KOPT-K1 (cell line): ENCODE measurements around the gene MANBA.
"Not testable (repeated sequence)": the region's sequence is repeated elsewhere in the genome, so short reads cannot be mapped to it uniquely, and the experiment has no call there.

Experiments used
- H3K27ac ChIP-seq: fragments of 200-600 bp; sonication (generic); 2 replicates; pipeline ENCODE4 v1.5.1; 2016; ENCODE audit warnings: antibody characterized with exemption, mild to moderate bottlenecking, low read depth, low read length; ENCODE audit not compliant: poor library complexity, severe bottlenecking
- H3K36me3 ChIP-seq: fragments of 200-600 bp; sonication (generic); 2 replicates; pipeline ENCODE4 v1.5.1; 2017; ENCODE audit warnings: antibody characterized with exemption, mild to moderate bottlenecking, low read length, moderate library complexity; ENCODE audit not compliant: insufficient read depth
- H3K9me3 ChIP-seq: fragments of 200-600 bp; sonication (generic); 2 replicates; pipeline ENCODE4 v1.5.1; 2017; ENCODE audit warnings: antibody characterized with exemption, low read length, mild to moderate bottlenecking; ENCODE audit not compliant: insufficient read depth, poor library complexity, severe bottlenecking

Gene MANBA

DNA sequence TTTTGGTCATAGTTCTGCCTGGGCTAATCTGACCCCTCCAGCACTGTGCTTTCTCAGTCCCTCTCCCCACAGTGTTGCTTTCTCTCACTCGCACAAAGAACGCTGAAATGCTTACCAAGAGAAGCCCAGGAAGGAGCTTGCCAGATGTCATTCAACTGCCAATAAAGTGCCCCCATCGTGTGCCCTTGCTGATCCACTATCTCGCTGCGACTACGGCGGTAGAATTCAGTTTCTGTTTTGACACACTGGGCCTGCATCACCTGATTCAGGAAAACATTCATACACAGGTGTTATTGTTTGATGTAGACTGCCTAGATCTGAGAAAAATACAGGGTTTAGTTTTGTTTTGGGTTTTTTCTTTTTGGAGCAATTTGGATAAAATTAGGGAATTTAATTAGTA is 121.2 kb downstream of the MANBA start:
- Histone ChIP-seq H3K9me3 (no peaks in the 10 kb centered on the region), H3K27ac (peak overlapping the region; percentile 62), H3K36me3 (peaks cover 21% of the 10 kb centered on the region)

- Histone ChIP-seq H3K27ac (no peak overlapping the region), H3K9me3 (no peaks in the 10 kb centered on the region), H3K36me3 (peaks cover 26% of the 10 kb centered on the region)
Measured at GRCh38 chr4:102638621-102639020, 122.1 kb downstream of the MANBA start.

DNA sequence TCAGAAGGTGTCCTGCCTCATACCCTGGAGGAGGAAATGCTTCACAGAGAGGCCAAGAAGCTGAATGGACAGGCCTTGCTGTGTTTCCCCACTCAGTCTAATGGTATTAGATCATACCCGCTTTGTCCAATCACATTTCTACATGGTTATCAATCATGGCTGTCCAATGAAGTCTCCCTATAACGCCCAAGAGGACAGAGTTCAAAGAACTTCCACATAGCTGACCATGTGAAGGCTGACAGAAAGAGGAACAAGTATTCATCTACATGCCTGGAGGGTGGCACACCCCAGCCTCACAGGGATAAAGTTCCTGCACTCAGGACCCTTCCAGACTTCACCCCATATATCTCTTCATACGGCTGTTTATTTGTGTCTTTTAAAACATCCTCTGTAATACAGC is 123.4 kb downstream of the MANBA start:
- no peak overlapping the region for H3K27ac ChIP-seq
- peaks cover 31% of the 10 kb centered on the region for H3K36me3 ChIP-seq
- H3K9me3 ChIP-seq, result no peaks in the 10 kb centered on the region

- Histone ChIP-seq H3K36me3 (peaks cover 38% of the 10 kb centered on the region), H3K9me3 (no peaks in the 10 kb centered on the region), H3K27ac (no peak overlapping the region)
Measured at GRCh38 chr4:102633100-102633499, 127.7 kb downstream of the MANBA start.

DNA sequence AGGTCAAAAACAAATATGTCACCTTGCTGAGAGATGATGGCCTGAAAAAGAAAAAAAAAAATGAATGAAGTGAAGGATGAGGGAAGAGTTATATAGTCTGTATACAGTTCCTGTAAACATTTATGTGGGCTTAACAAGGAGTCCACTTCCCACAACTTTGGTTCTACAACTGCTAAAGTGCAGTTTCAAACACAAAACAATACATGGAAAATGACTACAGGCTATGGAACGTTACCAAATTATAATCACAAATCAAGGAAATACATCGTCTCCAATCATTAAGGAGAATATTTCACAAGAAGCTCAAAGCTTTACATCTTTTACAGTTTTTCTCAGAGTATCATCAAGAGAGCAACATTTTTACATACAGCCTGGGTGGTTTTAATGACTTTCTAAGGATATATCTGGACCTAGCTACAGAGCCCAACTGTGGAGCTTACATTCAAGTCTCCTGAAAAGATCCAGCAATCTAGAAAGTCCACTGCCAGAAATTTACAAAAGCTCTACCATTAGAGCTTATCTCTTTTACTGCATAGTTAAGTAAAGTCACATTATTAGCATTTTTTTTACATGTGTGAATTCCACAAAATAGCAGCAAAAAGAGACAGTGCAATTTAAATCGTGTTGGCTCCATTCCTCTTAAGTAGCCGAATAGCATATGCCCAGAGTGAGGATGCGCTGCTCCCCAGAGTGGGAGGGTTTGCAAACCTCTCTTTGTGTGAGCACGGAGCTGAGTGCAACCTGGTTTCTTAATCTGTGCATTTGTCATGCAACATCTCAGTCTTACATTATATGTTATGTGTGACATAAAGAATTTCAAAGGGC is 128.3 kb downstream of the MANBA start:
- Histone ChIP-seq H3K9me3 (no peaks in the 10 kb centered on the region), H3K36me3 (peaks cover 34% of the 10 kb centered on the region), H3K27ac (no peak overlapping the region)

- H3K9me3 ChIP-seq, result no peaks in the 10 kb centered on the region
- no peak overlapping the region for H3K27ac ChIP-seq
Measured at GRCh38 chr4:102631616-102632015, 129.2 kb downstream of the MANBA start.

DNA sequence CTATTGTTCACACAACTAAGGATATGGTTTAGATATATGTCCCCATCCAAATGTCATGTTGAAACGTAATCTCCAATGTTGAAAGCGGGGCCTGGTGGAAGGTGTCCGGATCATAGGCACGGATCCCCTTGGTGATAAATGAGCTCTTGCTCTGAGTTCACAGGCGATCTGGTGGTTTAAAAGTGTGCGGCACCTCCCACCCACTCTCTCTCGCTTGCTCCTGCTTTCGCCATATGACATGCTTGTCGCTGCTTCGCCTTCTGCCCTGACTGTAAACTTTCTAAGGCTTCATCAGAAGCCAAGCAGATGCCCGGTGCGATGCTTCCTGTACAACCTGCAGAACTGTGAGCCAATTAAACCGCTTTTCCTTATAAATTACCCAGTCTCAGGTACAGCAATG is 131.1 kb downstream of the MANBA start:
- Histone ChIP-seq H3K36me3 (peaks cover 21% of the 10 kb centered on the region), H3K9me3 (no peaks in the 10 kb centered on the region), H3K27ac (no peak overlapping the region)

More at GRCh38 chr4:102631616-102632015, 129.2 kb downstream of the MANBA start:
- H3K36me3 ChIP-seq, result peaks cover 29% of the 10 kb centered on the region

DNA sequence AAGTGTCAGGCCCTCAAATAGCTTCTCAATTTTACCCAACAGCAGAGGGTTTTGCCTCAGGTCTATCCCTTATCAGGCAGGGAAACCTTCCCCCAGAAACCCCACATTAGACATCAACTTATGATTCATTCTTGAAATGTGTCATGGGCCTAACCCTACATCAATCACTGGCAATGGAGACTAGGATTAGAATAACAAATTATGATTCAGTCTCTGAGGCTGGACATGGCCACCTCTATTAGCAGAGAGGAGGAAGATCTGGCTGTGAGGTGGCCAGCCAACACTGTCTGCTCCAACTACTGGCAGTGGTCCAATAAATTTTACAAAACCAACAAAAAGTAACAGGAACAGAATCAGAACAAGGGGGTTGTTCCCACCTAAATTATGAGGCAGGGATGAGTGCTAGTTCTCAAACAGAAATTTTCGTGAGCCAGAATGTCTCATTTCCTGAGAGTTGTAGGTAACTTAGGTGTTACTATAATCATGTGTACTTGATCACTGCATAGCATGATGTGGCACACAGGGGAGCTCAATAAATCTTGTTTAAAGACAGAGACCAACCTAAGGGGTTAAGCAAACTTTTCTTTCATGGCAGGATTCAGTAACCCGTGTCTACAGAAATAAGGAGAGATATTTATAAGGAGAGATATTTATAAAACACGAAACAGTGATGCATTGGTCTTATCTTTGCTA is 132.8 kb downstream of the MANBA start:
- Histone ChIP-seq H3K9me3 (no peaks in the 10 kb centered on the region), H3K36me3 (peaks cover 15% of the 10 kb centered on the region), H3K27ac (no peak overlapping the region)

DNA sequence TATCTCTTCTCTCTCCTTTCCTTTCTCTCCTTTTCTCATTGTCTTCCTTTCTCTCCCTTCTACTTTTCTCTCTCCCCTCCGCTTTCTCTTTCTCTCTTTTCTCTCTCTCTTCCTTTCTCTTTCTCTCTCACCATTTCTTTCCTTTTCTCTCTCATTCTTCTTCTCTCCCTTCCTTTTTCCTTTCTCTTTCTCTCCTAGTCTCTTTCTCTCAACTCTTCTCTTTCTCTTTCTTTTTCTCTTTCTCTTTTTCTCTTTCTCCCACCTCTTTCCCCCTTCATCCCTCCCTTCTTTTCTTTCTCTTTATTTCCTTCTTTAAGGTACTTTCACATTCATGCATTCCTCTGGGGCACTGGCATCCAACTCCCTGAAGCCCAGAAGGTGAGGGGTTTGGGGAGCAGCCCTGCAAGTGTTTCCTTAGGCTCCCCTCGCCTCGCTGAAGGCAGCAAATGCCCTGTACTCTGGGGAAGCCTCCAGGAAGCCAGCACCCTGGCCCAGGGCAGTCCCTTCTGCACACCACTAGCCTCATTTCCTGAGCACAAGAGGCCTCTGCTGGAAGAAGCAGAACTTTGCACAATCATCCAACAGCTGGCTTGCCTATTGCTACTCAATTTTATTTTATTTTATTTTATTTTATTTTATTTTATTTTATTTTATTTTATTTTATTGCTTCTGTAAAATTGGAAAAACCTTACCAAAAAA is 135.4 kb downstream of the MANBA start:
- Histone ChIP-seq H3K9me3 (no peaks in the 10 kb centered on the region), H3K27ac (peak overlapping the region; percentile 15), H3K36me3 (no peaks in the 10 kb centered on the region)

DNA sequence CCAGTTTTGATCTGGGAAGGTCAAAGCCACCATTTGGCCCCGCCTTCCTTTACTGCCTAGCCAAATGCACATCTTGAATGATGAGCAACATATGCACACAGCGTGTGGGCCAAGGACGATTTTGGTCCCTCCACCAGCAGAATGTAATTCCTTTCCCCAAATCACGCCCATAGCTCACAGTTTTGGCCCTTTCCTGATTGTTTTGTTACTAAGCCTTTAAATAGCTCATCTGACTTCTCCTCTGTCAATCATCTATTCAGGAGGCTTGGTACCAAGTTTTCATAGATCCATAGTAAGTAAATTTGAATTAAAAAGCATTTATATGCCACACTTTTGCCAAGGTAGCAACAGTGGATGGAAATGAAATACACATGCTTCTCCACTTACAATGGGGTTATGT is 136.3 kb downstream of the MANBA start:
- Histone ChIP-seq H3K27ac (no peak overlapping the region), H3K36me3 (no peaks in the 10 kb centered on the region)

DNA sequence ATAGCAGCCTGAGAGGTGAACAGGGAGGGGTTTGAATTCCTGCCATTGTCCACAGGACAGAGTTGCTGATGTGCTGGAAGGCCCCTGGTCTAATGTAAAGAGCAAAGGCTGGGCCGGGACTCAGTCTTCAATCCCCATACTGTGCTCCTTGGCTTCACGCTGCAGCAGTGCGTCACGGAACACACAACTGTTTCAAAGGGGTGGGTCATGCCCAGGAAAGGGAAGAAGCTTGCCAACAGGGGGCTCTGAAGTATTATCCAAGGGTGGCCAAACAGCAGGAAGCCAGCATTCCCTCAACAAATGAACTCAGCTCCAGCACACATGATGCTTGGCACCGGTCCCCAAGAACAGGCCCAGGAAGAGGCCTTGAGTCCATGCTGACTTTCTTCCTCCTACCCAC is 137.1 kb downstream of the MANBA start:
- H3K36me3 ChIP-seq, result no peaks in the 10 kb centered on the region
- H3K27ac ChIP-seq, result no peak overlapping the region
- no peaks in the 10 kb centered on the region for H3K9me3 ChIP-seq

More for the DNA sequence above, 136.3 kb downstream of the MANBA start:
- H3K9me3 ChIP-seq, result no peaks in the 10 kb centered on the region

DNA sequence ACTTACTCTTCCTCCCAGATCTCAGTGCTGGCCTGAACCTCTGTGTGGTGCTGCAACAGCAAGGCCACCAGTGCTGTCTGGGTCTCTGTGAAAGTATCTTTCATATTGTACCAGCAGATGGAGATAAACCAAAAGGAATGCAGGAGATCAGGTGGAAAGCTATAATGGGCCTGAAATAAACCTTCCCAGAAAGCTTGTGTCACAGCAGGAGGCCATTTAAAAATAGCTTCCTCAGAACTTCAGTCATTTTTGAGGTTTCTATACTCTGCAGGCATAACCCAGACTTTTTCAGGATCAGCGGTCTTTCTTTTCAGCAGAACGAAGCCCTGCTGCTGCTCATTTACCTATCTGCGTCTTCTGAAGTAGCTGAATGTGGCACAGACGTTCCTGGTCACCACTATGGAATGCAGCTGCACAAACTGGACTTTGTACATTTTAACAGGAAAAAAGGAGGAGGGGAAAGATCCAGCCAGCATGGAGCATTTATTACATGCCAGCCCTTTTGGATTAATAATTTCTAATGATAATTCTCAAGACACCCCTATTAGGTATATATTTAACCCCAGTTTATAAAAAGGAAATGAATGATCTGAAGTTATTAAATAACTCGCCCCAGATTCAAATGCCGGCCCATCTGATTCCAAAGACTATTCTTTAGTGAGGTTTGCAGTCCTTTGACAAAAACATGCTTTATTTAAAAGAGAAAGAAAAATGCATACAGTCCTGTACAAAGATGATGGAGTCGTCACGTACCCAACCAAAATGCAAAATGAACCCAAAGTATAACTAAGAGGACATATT is 139.9 kb downstream of the MANBA start:
- Histone ChIP-seq H3K36me3 (peaks cover 3% of the 10 kb centered on the region; the same call in 1 of the 2 replicates), H3K27ac (no peak overlapping the region), H3K9me3 (no peaks in the 10 kb centered on the region)

DNA sequence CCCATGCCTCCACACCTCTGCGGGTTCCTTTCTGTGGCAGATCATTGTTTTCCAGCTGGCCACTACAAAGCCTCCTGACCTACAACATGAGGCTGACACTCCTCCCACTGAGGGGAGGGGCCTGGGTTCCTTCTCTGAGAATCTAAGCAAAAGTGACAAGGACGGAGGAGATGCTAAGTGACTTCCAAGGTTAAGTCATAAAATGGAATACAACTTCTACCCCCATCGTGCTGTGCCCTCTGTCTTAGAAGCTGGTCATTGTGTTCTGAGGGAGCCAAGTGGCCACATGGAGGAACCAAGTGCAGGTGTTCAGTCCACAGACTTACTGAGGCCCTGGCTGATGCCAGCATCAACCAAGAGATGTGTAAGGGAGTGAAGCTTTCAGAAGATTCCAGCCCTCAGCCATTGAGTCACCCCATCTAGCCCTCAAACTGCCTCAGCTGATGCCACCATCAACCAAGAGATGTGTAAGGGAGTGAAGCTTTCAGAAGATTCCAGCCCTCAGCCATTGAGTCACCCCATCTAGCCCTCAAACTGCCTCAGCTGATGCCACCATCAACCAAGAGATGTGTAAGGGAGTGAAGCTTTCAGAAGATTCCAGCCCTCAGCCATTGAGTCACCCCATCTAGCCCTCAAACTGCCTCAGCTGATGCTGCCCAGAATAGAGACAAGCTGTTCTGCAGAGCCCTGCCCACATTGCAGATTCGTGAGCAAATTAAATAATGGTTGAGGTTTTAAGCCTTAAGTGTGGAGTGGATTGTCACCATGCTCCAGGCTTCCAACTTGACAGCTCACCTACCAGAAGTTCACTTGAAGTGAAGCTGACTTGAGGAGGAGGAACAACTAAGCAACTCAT is 140.8 kb downstream of the MANBA start:
- not testable (repeated sequence) for H3K27ac ChIP-seq, H3K36me3 ChIP-seq, H3K9me3 ChIP-seq

- H3K36me3 ChIP-seq, result peaks cover 16% of the 10 kb centered on the region; the same call in 1 of the 2 replicates
- not testable (repeated sequence) for H3K27ac ChIP-seq, H3K9me3 ChIP-seq
Measured at GRCh38 chr4:102619021-102619420, 141.7 kb downstream of the MANBA start.
